K562 (cell line): Measurements from ENCODE around the gene PMIS2. TPM values are rescaled to one million over a fixed set of nuclear protein-coding genes. Genes with fewer than 3 reads are reported as not detected.

Source experiments
- BRD4 ChIP-seq: fragments of 200-600 bp; sonication (generic); IDR thresholded peaks from 2 replicates; pipeline ENCODE4 v1.6.1; 2017; ENCODE audit warnings: inconsistent platforms
- BRF2 ChIP-seq: IDR thresholded peaks from 3 replicates; pipeline ENCODE4 v1.6.1; 2011; ENCODE audit warnings: borderline replicate concordance, mild to moderate bottlenecking; ENCODE audit not compliant: insufficient read length, insufficient read depth
- GABPB1 ChIP-seq: sonication (generic); formaldehyde crosslinking; IDR thresholded peaks from 2 replicates; pipeline ENCODE4 v1.8.0; 2022; ENCODE audit warnings: mild to moderate bottlenecking, missing genetic modification reagents
- HIVEP1 ChIP-seq: fragments of 250-450 bp; sonication (Bioruptor Pico); IDR thresholded peaks from 2 replicates; pipeline ENCODE4 v1.4.0; 2020; ENCODE audit warnings: mild to moderate bottlenecking
- KDM2B ChIP-seq: fragments of 250-450 bp; sonication (Bioruptor Pico); IDR thresholded peaks from 2 replicates; pipeline ENCODE4 v1.8.0; 2021; ENCODE audit warnings: mild to moderate bottlenecking, moderate library complexity
- MED1 ChIP-seq: sonication (generic); formaldehyde crosslinking; IDR thresholded peaks from 2 replicates; pipeline ENCODE4 v1.8.1; 2023; ENCODE audit warnings: missing genetic modification reagents, borderline replicate concordance
- NR2F6 ChIP-seq: fragments of 450-650 bp; formaldehyde crosslinking; IDR thresholded peaks from 2 replicates; pipeline ENCODE4 v1.4.0; 2020; ENCODE audit warnings: mild to moderate bottlenecking
- NR4A1 ChIP-seq, 2 experiments: fragments of 250-450 bp in 1 of 2; fragments of 450-650 bp in 1 of 2; sonication (Bioruptor Pico) in 1 of 2; IDR thresholded peaks; 2 replicates each; pipeline versions ENCODE4 v1.4.0 to v1.6.1; 2016 to 2020; ENCODE audit warnings: mild to moderate bottlenecking in 2 of 2, missing compliant biosample characterization in 1 of 2, missing genetic modification characterization in 1 of 2, moderate library complexity in 1 of 2
- RAD51 ChIP-seq: fragments of 450-650 bp; IDR thresholded peaks from 2 replicates; pipeline ENCODE4 v1.7.1; 2016; ENCODE audit warnings: low read depth, mild to moderate bottlenecking, borderline replicate concordance
- RNF219 ChIP-seq: fragments of 250-450 bp; sonication (Bioruptor Pico); IDR thresholded peaks from 2 replicates; pipeline ENCODE4 v1.5.0; 2022; ENCODE audit warnings: mild to moderate bottlenecking
- SIN3A ChIP-seq, 2 experiments: fragments of 150-350 bp in 1 of 2; IDR thresholded peaks; 2 replicates each; pipeline ENCODE4 v1.6.1; 2011 to 2016; ENCODE audit warnings: borderline replicate concordance in 2 of 2, low read depth in 2 of 2, low read length in 2 of 2, mild to moderate bottlenecking in 2 of 2, moderate library complexity in 2 of 2; ENCODE audit not compliant: control insufficient read depth in 1 of 2
- SMARCB1 ChIP-seq: IDR thresholded peaks from 2 replicates; pipeline ENCODE4 v1.6.1; 2011; ENCODE audit warnings: improper control_type of control experiment, low read depth; ENCODE audit not compliant: insufficient read length
- SPI1 ChIP-seq: IDR thresholded peaks from 2 replicates; pipeline ENCODE4 v1.6.1; 2011; ENCODE audit warnings: low read depth, low read length, control low read depth, borderline replicate concordance
- ZNF165 ChIP-seq: fragments of 250-450 bp; sonication (Bioruptor Pico); IDR thresholded peaks from 2 replicates; pipeline ENCODE4 v1.4.0; 2020; ENCODE audit warnings: borderline replicate concordance
- ZNF217 ChIP-seq: sonication (generic); formaldehyde crosslinking; IDR thresholded peaks from 2 replicates; pipeline ENCODE4 v1.8.0; 2022; ENCODE audit warnings: mild to moderate bottlenecking, missing genetic modification reagents
- ZNF507 ChIP-seq: conservative IDR thresholded peaks from 2 replicates; pipeline ENCODE4 v1.6.1; 2017; ENCODE audit warnings: missing genetic modification characterization, missing compliant biosample characterization
- ZSCAN29 ChIP-seq: fragments of 450-650 bp; IDR thresholded peaks from 2 replicates; pipeline ENCODE4 v1.6.1; 2017
- polyA plus RNA-seq, 8 experiments: library from polyadenylated mRNA; depleted of rRNA in 4 of 8; stranded (reverse) in 5 of 8; unstranded in 3 of 8; fragments of >200 nt; fragmentation: Nextera tagmentation in 2 of 8; fragmentation: Illumina TruSeq in 1 of 8; extraction: Ambion mirVana in 2 of 8; extraction: Trizol in 1 of 8; gene quantifications; 2 replicates each; pipeline versions ENCODE4 v1.2.1 to v1.2.3, GENCODE V29; 2011 to 2014; ENCODE audit warnings: inconsistent platforms in 1 of 8, missing spikeins in 1 of 8
- total RNA-seq, 7 experiments: library from RNA; depleted of rRNA in 6 of 7; stranded (reverse); fragments of >200 nt in 6 of 7; fragmentation: Illumina TruSeq in 2 of 7; extraction: Trizol in 2 of 7; gene quantifications; 2 replicates each; pipeline versions ENCODE4 v1.2.1 to v1.2.3, GENCODE V29; 2011 to 2021; ENCODE audit warnings: low replicate concordance in 1 of 7
- TF ChIP-seq, protein P1 (sequence below), 2 experiments: fragments of 450-650 bp; conservative IDR thresholded peaks; 2 replicates each; pipeline ENCODE4 v1.6.1; 2017; ENCODE audit warnings: mild to moderate bottlenecking in 2 of 2, moderate library complexity in 2 of 2
- TF ChIP-seq, protein P2 (sequence below): IDR thresholded peaks from 3 replicates; pipeline ENCODE4 v1.6.1; 2011; ENCODE audit warnings: borderline replicate concordance, mild to moderate bottlenecking, moderate library complexity; ENCODE audit not compliant: insufficient read length; ENCODE audit errors: extremely low read depth

Gene PMIS2
- total and polyA plus RNA-seq, 9 of the 15 experiments (the other 6 are each of a cell fraction or from before 2014, with no cell fraction given) = not detected

GRCh38 chr19:35545001-35545854 lies 40.7 kb upstream of the PMIS2 start, which contains the start of gene TMEM147 (continued):
- TF ChIP-seq, protein P1, sequence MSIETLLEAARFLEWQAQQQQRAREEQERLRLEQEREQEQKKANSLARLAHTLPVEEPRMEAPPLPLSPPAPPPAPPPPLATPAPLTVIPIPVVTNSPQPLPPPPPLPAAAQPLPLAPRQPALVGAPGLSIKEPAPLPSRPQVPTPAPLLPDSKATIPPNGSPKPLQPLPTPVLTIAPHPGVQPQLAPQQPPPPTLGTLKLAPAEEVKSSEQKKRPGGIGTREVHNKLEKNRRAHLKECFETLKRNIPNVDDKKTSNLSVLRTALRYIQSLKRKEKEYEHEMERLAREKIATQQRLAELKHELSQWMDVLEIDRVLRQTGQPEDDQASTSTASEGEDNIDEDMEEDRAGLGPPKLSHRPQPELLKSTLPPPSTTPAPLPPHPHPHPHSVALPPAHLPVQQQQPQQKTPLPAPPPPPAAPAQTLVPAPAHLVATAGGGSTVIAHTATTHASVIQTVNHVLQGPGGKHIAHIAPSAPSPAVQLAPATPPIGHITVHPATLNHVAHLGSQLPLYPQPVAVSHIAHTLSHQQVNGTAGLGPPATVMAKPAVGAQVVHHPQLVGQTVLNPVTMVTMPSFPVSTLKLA (conservative IDR thresholded peaks at IDR 0.05) = peak in 1 of 2 experiments; percentile 95
- TF ChIP-seq ZNF165 (CRISPR knock-in tag) (no peak), RNF219 (CRISPR knock-in tag) (no peak), ZSCAN29 (peak; percentile 75), ZNF217 (no peak), SMARCB1 (no peak), HIVEP1 (CRISPR knock-in tag) (no peak), ZNF507 (tag) (no peak), NR4A1 (CRISPR knock-in tag; IDR thresholded peaks at IDR 0.05) (0 out of 2 replicates have a peak, but pooled peaks have one; percentile 17), NR4A1 (tag; IDR thresholded peaks at IDR 0.05) (no peak), BRD4 (0 out of 2 replicates have a peak, but pooled peaks have one; percentile 26), RAD51 (no peak), NR2F6 (0 out of 2 replicates have a peak, but pooled peaks have one; percentile 57), SPI1 (no peak), KDM2B (CRISPR knock-in tag) (peak; percentile 4; the same call in 1 of the 2 replicates), GABPB1 (CRISPR knock-in tag) (peak; percentile 90), SIN3A (IDR thresholded peaks at IDR 0.05; ENCODE audit: borderline replicate concordance in 2 of 2, control insufficient read depth in 1 of 2, low read depth in 2 of 2, low read length in 2 of 2) (peak; percentile 88 to 95; a peak in 2 of 4 replicates), MED1 (CRISPR knock-in tag) (no peak), BRF2 (no peak)
- TF ChIP-seq, protein P2, sequence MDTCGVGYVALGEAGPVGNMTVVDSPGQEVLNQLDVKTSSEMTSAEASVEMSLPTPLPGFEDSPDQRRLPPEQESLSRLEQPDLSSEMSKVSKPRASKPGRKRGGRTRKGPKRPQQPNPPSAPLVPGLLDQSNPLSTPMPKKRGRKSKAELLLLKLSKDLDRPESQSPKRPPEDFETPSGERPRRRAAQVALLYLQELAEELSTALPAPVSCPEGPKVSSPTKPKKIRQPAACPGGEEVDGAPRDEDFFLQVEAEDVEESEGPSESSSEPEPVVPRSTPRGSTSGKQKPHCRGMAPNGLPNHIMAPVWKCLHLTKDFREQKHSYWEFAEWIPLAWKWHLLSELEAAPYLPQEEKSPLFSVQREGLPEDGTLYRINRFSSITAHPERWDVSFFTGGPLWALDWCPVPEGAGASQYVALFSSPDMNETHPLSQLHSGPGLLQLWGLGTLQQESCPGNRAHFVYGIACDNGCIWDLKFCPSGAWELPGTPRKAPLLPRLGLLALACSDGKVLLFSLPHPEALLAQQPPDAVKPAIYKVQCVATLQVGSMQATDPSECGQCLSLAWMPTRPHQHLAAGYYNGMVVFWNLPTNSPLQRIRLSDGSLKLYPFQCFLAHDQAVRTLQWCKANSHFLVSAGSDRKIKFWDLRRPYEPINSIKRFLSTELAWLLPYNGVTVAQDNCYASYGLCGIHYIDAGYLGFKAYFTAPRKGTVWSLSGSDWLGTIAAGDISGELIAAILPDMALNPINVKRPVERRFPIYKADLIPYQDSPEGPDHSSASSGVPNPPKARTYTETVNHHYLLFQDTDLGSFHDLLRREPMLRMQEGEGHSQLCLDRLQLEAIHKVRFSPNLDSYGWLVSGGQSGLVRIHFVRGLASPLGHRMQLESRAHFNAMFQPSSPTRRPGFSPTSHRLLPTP = no peak
